Measurements from ENCODE around the gene SCAMP1. TPM values are rescaled to one million over a fixed set of nuclear protein-coding genes. Genes with fewer than 3 reads are reported as not detected.

SCAMP1 gene
- polyA plus RNA-seq, 3 donors: 6.1 to 8.4 (median 7.5) TPM

- WGBS, 3 donors: 93 to 100% (median 96%) methylated on average over 1 of the region's 1 CpG
- H3K27ac ChIP-seq (ENCODE audit: low read depth, low read length): no peak overlapping the region
Measured at GRCh38 chr5:78473751-78474150, 113.3 kb downstream of the SCAMP1 start.

- no peak overlapping the region for H3K27ac ChIP-seq (ENCODE audit: low read depth, low read length)
- WGBS, 3 donors: 94 to 96% (median 95%) methylated on average over 3 of the region's 3 CpGs
Measured at GRCh38 chr5:78475370-78475769, 115.0 kb downstream of the SCAMP1 start.

- no peak overlapping the region for H3K27ac ChIP-seq (ENCODE audit: low read depth, low read length)
- WGBS, 3 donors: 83 to 96% (median 92%) methylated on average over 1 of the region's 1 CpG
Measured at GRCh38 chr5:78476795-78477194, 116.4 kb downstream of the SCAMP1 start.

- WGBS, 3 donors: 52 to 93% (median 91%) methylated on average over 1 of the region's 1 CpG
- no peak overlapping the region for H3K27ac ChIP-seq (ENCODE audit: low read depth, low read length)
Measured at GRCh38 chr5:78482948-78483347, 122.5 kb downstream of the SCAMP1 start.

- 53 to 92% (median 71%) methylated on average over 3 of the region's 3 CpGs for WGBS, 3 donors
- H3K27ac ChIP-seq (ENCODE audit: low read depth, low read length): no peak overlapping the region
Measured at GRCh38 chr5:78483809-78484521, 123.5 kb downstream of the SCAMP1 start.

GRCh38 chr5:78486218-78486617, 125.8 kb downstream of the SCAMP1 start:
- 85 to 87% (median 87%) methylated on average over 2 of the region's 2 CpGs for WGBS, 3 donors
- no peak overlapping the region for H3K27ac ChIP-seq (ENCODE audit: low read depth, low read length)

- no peak overlapping the region for H3K27ac ChIP-seq (ENCODE audit: low read depth, low read length)
Measured at GRCh38 chr5:78487846-78488245, 127.4 kb downstream of the SCAMP1 start.

GRCh38 chr5:78490709-78491485, 130.5 kb downstream of the SCAMP1 start:
- no peak overlapping the region for H3K27ac ChIP-seq (ENCODE audit: low read depth, low read length)
- 86 to 91% (median 90%) methylated on average over 4 of the region's 4 CpGs for WGBS, 3 donors

More at GRCh38 chr5:78487846-78488245, 127.4 kb downstream of the SCAMP1 start:
- 42 to 85% (median 48%) methylated on average over 4 of the region's 4 CpGs for WGBS, 3 donors

GRCh38 chr5:78492224-78492623, 131.8 kb downstream of the SCAMP1 start:
- 96 to 99% (median 98%) methylated on average over 2 of the region's 2 CpGs for WGBS, 3 donors
- H3K27ac ChIP-seq (ENCODE audit: low read depth, low read length): no peak overlapping the region

GRCh38 chr5:78492650-78493049, 132.2 kb downstream of the SCAMP1 start:
- WGBS, 3 donors: 88 to 90% (median 90%) methylated on average over 7 of the region's 7 CpGs
- H3K27ac ChIP-seq (ENCODE audit: low read depth, low read length): no peak overlapping the region

GRCh38 chr5:78495800-78496199, 135.4 kb downstream of the SCAMP1 start:
- WGBS, 3 donors: 47 to 73% (median 48%) methylated on average over 6 of the region's 6 CpGs
- H3K27ac ChIP-seq (ENCODE audit: low read depth, low read length): no peak overlapping the region

GRCh38 chr5:78496373-78496772, 136.0 kb downstream of the SCAMP1 start:
- H3K27ac ChIP-seq (ENCODE audit: low read depth, low read length): no peak overlapping the region

GRCh38 chr5:78497573-78498533, 137.4 kb downstream of the SCAMP1 start:
- H3K27ac ChIP-seq (ENCODE audit: low read depth, low read length): no peak overlapping the region
- 45 to 63% (median 49%) methylated on average over 13 of the region's 13 CpGs for WGBS, 3 donors

GRCh38 chr5:78499485-78499884, 139.1 kb downstream of the SCAMP1 start:
- H3K27ac ChIP-seq (ENCODE audit: low read depth, low read length): no peak overlapping the region
- 46 to 85% (median 72%) methylated on average over 1 of the region's 1 CpG for WGBS, 3 donors

- 86 to 90% (median 88%) methylated on average over 2 of the region's 2 CpGs for WGBS, 3 donors
Measured at GRCh38 chr5:78500028-78500427, 139.6 kb downstream of the SCAMP1 start.

GRCh38 chr5:78500871-78501270, 140.5 kb downstream of the SCAMP1 start:
- no peak overlapping the region for H3K27ac ChIP-seq (ENCODE audit: low read depth, low read length)
- WGBS, 3 donors: 83 to 93% (median 90%) methylated on average over 5 of the region's 5 CpGs

More at GRCh38 chr5:78500028-78500427, 139.6 kb downstream of the SCAMP1 start:
- H3K27ac ChIP-seq (ENCODE audit: low read depth, low read length): no peak overlapping the region

GRCh38 chr5:78501411-78502352, 141.3 kb downstream of the SCAMP1 start:
- WGBS, 3 donors: 40 to 65% (median 51%) methylated on average over 9 of the region's 9 CpGs
- no peak overlapping the region for H3K27ac ChIP-seq (ENCODE audit: low read depth, low read length)

Data from adipose tissue (tissue), 3 donors.